NCI-H69 (cell line): ENCODE measurements around the gene ADAMTS13.
"Not testable (repeated sequence)": the region's sequence is repeated elsewhere in the genome, so short reads cannot be mapped to it uniquely, and the experiment has no call there.

Source experiments
- DNase-seq: peaks from one replicate; lab custom pipeline; 2025; lab: John Stamatoyannopoulos, UW

The ADAMTS13 gene

DNA sequence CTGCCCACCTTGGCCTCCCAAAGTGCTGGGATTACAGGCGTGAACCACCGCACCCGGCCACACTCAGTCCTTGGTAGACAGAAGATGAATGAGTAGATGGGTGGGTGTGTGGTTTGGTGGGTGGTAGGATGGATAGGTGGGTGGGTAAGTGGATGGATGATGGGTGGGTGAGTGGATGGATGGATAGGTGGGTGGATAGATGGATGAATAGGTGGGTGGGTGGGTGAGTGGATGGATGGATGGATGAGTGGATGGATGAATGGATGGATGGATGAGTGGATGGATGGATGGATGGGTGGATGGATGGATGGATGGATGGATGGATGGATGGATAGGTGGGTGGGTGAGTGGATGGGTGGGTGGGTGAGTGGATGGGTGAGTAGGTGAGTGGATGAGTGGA lies 29.9 kb upstream of the ADAMTS13 start:
- DNase-seq: not testable (repeated sequence)

DNA sequence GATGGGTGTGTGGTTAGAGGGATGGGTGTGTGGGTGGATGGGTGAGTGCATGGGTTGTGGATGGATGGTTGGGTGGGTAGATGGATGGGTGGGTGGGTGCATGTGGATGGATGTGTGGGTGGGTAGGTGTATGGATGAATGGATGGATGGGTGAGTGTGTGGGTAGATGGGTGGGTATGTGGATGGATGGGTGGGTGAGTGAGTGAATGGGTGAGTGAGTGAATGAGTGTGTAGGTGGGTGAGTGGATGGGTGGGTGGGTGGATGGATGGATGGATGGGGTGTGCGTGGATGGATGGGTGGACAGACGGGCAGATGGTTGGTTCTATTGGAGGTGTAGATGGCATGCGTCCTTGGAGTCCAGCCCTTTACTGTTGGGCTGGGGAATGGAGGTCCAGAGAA lies 28.8 kb upstream of the ADAMTS13 start:
- no peak for DNase-seq

- DNase-seq: peak; percentile 43
Observed at GRCh38 chr9:133394687-133395271, 27.4 kb upstream of the ADAMTS13 start.

DNA sequence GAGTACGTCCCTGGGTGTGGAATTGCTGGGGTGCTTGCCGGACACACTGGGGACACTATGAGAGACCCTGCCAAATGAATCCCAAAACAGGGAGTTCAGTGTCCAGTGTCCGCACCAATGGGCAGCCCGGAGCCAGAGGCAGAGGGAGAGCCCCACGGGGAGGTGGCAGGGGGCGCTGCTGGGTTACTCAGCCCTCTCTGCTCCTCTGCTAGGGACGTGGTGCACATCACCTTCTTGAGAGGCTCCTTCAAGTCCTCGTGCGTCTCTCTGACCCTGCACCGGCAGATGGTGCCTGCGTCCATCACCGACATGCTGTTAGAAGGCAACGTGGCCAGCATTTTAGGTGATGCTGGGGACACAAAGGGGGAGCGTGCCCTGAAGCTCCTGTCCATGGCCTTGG lies 25.2 kb upstream of the ADAMTS13 start:
- DNase-seq: peak; percentile 53

GRCh38 chr9:133397370-133397769 lies 24.8 kb upstream of the ADAMTS13 start:
- no peak for DNase-seq

GRCh38 chr9:133397895-133398294 lies 24.3 kb upstream of the ADAMTS13 start:
- DNase-seq: no peak

- DNase-seq: no peak
Observed at GRCh38 chr9:133400292-133400691, 21.9 kb upstream of the ADAMTS13 start.

- no peak for DNase-seq
Observed at GRCh38 chr9:133401588-133401987, 20.6 kb upstream of the ADAMTS13 start.

GRCh38 chr9:133402689-133403088 lies 19.5 kb upstream of the ADAMTS13 start:
- no peak for DNase-seq

DNA sequence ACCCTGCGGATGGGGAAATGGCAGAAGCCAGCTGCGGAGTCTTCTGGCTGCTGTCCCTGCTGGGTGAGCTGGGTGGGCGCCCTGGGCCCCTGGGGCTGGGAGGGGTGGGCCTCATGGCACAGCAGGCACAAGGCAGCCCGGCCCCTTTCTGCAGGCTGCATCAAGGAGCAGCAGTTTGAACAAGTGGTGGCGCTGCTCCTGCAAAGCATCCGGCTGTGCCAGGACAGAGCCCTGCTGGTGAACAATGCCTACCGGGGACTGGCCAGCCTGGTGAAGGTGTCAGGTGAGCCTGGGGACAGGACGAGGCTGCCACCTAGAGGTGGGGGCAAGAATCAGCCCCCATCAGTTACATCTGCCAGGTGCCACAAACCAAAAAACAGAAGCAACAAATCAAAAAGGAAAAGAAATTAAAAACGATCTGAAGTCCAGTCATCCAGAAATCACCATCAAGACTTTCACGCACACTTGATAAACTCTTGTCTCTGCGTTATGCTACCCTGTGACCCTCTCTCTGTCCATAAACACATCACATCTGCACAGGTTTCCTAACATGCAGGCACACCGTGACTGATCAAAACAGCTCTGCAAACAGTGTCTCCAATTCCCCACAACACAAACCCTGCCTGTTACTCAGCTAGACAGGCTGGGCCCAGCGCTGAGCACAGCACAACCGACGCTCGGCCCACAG lies 18.3 kb upstream of the ADAMTS13 start:
- DNase-seq: peak; percentile 80

DNA sequence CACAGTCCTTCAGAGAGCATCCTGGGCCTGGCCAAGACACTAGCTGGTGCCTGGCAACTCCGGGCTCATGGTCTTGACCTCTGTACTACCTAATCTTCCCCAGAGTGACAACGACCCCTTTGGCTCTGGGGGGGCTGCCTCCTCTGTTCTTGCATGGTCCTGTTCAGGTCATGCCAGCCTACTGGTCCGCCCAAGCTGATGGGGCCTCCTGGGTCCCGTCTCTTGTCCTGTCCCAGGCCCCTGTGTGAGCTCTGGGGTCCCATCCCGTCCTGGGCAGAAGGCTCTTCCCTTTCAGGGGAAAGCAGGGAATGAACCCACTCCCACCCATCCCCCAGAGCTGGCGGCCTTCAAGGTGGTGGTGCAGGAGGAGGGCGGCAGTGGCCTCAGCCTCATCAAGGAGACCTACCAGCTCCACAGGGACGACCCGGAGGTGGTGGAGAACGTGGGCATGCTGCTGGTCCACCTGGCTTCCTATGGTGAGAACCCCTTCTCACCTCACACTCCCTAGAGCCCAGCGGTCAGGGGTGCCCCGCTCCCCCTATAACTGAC lies 17.6 kb upstream of the ADAMTS13 start:
- DNase-seq: no peak

DNA sequence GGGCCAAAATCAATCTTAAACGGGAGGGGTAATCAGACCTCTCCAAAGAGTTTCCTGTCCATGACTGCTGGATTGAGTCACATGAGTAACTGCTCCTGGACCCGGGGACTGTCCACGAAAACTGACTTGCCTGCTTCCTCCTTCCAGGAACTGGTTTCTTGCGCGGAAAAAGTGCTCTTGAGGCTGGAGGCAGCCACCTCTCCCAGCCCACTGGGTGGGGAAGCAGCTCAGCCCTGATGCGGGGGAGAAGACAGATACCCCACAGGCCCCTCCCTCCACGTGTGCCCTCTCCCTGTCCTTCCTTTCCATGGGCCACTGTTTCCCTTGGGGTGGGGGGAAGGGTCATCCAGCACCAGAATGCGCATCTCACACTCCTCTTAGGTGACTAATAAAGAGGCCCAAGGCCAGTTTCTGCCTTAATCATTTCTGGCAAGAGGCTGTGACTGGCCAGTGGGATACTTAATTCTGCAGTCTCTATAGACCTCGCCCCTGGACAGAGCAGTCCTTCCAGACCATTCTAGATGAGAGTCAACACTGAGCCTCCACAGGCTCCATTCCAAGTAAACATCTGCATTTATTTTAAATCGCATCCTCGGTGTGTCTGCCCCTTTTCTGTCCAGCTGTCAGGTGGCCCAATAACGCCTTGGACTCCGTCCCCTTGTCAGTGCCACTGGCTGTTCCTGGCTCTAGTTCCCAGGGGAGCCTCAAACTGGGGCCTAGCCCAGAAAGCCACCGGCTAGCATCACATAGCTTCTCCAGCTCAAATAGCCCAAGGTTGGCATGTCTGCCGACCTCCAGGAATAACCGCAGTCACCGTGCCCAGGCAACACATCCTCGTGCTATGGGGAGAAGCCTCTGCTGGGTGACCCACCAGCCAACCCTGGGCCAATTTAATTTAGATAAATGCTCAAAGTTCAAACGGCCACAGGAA lies 16.4 kb upstream of the ADAMTS13 start:
- no peak for DNase-seq

DNA sequence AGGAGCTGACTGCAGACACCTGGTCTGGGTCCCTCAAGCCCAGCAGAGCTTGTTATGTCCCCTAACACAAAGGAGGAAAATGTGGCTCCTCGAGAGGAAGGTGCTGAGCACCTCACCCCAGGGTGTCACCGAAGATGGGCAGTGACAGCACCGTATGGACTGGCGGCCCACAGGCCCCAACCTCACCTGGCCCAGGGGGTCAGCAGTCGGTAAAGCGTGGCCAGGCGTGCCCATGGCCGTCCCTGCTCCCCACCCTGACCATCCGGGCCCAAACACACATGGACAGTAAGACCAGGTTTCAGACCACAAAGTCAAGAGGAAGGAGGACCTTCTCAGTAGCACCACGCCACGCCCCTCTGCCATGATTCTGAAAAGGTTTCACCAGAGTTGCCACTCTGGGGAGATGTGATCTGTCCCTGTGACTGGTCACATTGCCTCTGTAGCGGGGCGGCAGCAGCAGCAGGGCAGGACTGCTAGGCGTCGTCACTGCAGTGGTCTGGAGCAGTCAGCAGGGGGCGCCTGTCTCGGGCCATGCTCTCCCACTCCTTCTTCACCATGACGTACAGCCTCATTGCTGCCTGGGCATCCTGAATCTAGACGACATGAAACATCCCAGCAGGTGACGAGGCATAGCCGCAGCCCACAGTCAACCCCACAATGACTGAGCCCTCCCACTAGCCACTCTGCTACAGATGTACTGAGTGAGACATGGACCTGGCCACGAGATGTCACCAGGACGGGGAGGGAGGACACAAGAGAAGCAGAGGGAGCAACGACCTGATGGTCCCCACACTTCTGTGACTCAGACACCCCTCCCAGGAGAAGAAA lies 15.5 kb upstream of the ADAMTS13 start:
- peak; percentile 61 for DNase-seq

DNA sequence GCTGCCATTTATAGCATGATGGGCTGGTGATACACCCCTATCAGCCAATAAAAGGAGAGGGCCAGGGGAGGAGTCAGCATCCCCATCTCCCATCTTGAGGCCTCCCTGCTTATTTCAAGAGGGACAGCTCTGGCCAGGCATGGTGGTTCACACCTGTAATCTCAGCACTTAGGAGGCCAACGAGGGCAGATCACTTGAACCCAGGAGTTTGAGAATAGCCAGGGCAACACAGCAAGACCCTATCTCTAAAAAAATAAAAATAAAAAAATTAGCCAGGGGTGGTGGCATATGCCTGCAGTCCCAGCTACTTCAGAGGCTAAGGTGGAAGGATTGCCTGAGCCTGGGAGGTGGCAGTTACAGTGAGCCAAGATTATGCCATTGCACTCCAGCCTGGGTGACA lies 14.1 kb upstream of the ADAMTS13 start:
- DNase-seq: no peak

DNA sequence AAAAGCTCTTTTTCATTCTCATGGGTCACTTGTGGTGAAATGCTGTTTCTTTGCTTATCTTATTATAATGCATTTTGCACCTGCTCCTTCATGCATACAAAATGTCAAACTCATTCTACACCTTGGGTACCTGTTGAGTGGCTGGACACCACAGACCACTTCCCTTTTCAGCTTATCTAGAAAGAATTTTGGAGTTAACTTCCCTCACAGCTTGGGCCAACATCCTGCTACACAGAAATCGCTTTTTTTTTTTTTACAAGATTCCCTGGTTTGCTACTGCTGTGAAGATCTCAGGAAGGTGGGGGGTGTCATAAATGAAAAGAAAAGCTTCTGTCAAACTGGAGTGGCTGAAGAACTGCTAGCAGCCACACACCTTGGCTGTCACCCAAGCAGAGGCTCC lies 7.0 kb upstream of the ADAMTS13 start:
- no peak for DNase-seq

GRCh38 chr9:133417541-133418461 lies 4.4 kb upstream of the ADAMTS13 start, which contains the start of gene REXO4:
Gene REXO4, minus strand, starts transcription at chr9:133418010. Its CDS starts 166 bp downstream, at chr9:133417844.
- peak; percentile 90 for DNase-seq

- DNase-seq: no peak
Observed at GRCh38 chr9:133419005-133419404, 3.2 kb upstream of the ADAMTS13 start.

GRCh38 chr9:133420392-133420827 lies 1.8 kb upstream of the ADAMTS13 start:
- DNase-seq: no peak

DNA sequence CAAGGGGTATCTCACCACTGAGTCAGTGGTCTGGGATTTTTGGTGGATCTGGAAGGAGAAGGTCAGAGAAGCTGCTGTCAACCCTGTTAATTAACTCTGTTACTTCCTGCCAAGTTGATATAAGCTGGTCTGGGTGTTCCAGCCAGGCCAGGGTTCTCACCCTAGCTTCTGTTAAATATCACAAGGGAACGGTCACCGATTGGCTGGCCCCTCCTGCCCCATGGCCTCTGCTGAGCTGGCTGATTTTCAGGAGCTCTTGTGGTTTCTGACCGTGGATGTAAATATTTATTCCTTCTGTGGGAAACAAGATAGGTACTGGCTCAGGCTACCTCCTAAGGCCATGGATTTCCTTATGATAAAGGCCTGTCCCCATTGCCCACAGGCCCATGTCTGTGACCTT lies 1.0 kb downstream of the ADAMTS13 start:
- DNase-seq: no peak

DNA sequence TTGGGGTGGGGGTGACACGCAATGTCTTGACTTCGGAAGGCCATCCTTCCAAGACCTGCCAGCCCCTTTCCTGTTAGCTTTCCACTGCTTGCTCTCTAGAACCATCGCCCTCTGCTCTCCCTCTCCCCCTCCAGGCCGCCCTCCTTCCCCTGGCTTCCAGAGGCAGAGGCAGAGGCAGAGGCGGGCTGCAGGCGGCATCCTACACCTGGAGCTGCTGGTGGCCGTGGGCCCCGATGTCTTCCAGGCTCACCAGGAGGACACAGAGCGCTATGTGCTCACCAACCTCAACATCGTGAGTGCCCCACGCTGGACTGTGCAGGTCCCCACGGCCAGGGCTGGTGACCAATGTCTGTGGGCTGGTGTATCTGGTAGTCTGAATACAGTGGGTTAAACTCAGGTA lies 2.0 kb downstream of the ADAMTS13 start:
- no peak for DNase-seq
